Caco-2 (cell line): ENCODE measurements around the gene TXNDC15. TPM values are rescaled to one million over a fixed set of nuclear protein-coding genes. Genes with fewer than 3 reads are reported as not detected.

ENCODE experiments used
- BruUV-seq: library from RNA; stranded (reverse); fragments of 400-500 nt; replicated peaks from 2 replicates; lab custom pipeline; 2021; lab: Mats Ljungman, UMichigan
- CTCF ChIA-PET: fragments of 300-600 bp; sonication (Branson Sonifier 250); formaldehyde crosslinking; loops from one replicate; lab custom pipeline; 2022; ENCODE audit warnings: antibody characterized with exemption; lab: Charles Lee
- POLR2A ChIA-PET: fragments of 300-600 bp; sonication (Branson Sonifier 250); formaldehyde crosslinking; loops from one replicate; lab custom pipeline; 2022; ENCODE audit warnings: antibody characterized with exemption; lab: Charles Lee
- DNase-seq, 2 experiments: peaks; one replicate each; pipeline versions ENCODE4 v3.0.0 to v3.0.0-alpha.2; 2020 to 2022
- H3K27me3 ChIP-seq: replicated peaks from 2 replicates; pipeline ENCODE4 v1.6.0; 2011; ENCODE audit warnings: low read length; ENCODE audit not compliant: control insufficient read depth, insufficient read depth
- H3K36me3 ChIP-seq: 2 replicates; pipeline ENCODE4 v1.5.1; 2011; ENCODE audit warnings: low read length; ENCODE audit not compliant: control insufficient read depth, insufficient read depth
- H3K4me1 ChIP-seq: fragments of 250-450 bp; sonication (Bioruptor Pico); 2 replicates; pipeline ENCODE4 v1.5.1; 2020; ENCODE audit warnings: mild to moderate bottlenecking
- H3K4me3 ChIP-seq: 2 replicates; pipeline ENCODE4 v1.5.1; 2011; ENCODE audit warnings: low read depth, mild to moderate bottlenecking, control low read depth, low read length
- H3K9me3 ChIP-seq: fragments of 250-450 bp; sonication (Bioruptor Pico); 2 replicates; pipeline ENCODE4 v1.5.1; 2020; ENCODE audit warnings: mild to moderate bottlenecking, moderate library complexity
- H3K27ac Mint-ChIP-seq: one replicate; pipeline ENCODE4 v1.8.0; 2022; ENCODE audit warnings: mixed read lengths; ENCODE audit not compliant: unreplicated experiment
- H3K27me3 Mint-ChIP-seq: one replicate; pipeline ENCODE4 v1.8.0; 2022; ENCODE audit warnings: mixed read lengths; ENCODE audit not compliant: insufficient read depth, unreplicated experiment
- H3K36me3 Mint-ChIP-seq: one replicate; pipeline ENCODE4 v1.8.0; 2022; ENCODE audit warnings: mild to moderate bottlenecking, mixed read lengths; ENCODE audit not compliant: insufficient read depth, unreplicated experiment
- H3K4me1 Mint-ChIP-seq: one replicate; pipeline ENCODE4 v1.8.0; 2022; ENCODE audit warnings: low read depth, mixed read lengths; ENCODE audit not compliant: unreplicated experiment
- H3K4me3 Mint-ChIP-seq: one replicate; pipeline ENCODE4 v1.8.0; 2022; ENCODE audit warnings: mild to moderate bottlenecking, moderate library complexity, mixed read lengths; ENCODE audit not compliant: unreplicated experiment
- H3K9me3 Mint-ChIP-seq: one replicate; pipeline ENCODE4 v1.8.0; 2022; ENCODE audit warnings: mixed read lengths; ENCODE audit not compliant: unreplicated experiment
- intact Hi-C: fragments of 100-400 bp; cut with micrococcal nuclease; formaldehyde crosslinking; loops from one replicate; pipeline ENCODE4 v1.10.0; 2022; ENCODE audit not compliant: unreplicated experiment
- microRNA-seq: library from miRNA; unstranded; fragments of <30 nt; microRNA quantifications from one replicate; pipeline ENCODE4 v1.2.0, GENCODE V29; 2022
- total RNA-seq: library from RNA; stranded (reverse); gene quantifications from 2 replicates; pipeline ENCODE4 v1.2.3, GENCODE V29; 2022
- TF ChIP-seq, protein P1 (sequence below), 2 experiments: fragments of 200-600 bp in 1 of 2; IDR thresholded peaks; 1 replicate in 1 of 2; 2 replicates in 1 of 2; pipeline versions ENCODE4 v1.5.1 to v1.8.0; 2011 to 2022; ENCODE audit warnings: antibody characterized with exemption in 1 of 2, control low read depth in 1 of 2, inconsistent platforms in 1 of 2, low read depth in 1 of 2, low read length in 1 of 2, mild to moderate bottlenecking in 1 of 2, moderate library complexity in 1 of 2; ENCODE audit not compliant: insufficient read depth in 1 of 2, severe bottlenecking in 1 of 2, unreplicated experiment in 1 of 2

TXNDC15 gene
- total RNA-seq, 1 experiment from 2014 or later = 39.6 TPM

DNA sequence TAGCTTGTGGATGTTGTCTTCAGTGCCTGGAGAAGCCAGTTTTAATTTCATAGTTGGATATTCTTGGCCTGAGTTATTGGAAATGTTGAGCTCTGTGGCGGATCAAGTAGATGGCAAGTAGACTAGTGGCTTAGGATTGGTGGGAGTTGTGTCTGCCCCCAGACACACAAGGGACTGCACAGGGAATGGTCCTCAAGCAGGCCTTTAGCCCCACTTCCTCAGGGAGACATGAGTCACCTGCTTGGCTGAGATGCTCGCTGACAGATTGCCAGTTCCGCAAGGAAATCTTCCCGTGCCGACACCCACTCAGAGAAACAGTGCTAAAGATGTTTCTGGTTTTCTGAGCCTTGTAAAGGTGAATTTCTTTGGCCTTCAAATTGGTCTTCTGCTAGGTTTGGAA is 74.7 kb downstream of the TXNDC15 start:
- no TSS peak for BruUV-seq
- no peaks in the 10 kb centered on the region for H3K27me3 Mint-ChIP-seq
- Histone ChIP-seq H3K27me3 (no peaks in the 10 kb centered on the region), H3K9me3 (no peaks in the 10 kb centered on the region), H3K4me1 (no peaks in the 10 kb centered on the region), H3K4me3 (no peak overlapping the region), H3K36me3 (no peaks in the 10 kb centered on the region)
- TF ChIP-seq, protein P1, sequence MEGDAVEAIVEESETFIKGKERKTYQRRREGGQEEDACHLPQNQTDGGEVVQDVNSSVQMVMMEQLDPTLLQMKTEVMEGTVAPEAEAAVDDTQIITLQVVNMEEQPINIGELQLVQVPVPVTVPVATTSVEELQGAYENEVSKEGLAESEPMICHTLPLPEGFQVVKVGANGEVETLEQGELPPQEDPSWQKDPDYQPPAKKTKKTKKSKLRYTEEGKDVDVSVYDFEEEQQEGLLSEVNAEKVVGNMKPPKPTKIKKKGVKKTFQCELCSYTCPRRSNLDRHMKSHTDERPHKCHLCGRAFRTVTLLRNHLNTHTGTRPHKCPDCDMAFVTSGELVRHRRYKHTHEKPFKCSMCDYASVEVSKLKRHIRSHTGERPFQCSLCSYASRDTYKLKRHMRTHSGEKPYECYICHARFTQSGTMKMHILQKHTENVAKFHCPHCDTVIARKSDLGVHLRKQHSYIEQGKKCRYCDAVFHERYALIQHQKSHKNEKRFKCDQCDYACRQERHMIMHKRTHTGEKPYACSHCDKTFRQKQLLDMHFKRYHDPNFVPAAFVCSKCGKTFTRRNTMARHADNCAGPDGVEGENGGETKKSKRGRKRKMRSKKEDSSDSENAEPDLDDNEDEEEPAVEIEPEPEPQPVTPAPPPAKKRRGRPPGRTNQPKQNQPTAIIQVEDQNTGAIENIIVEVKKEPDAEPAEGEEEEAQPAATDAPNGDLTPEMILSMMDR (IDR thresholded peaks at IDR 0.05; ENCODE audit: insufficient read depth in 1 of 2, low read depth in 1 of 2, low read length in 1 of 2, severe bottlenecking in 1 of 2, unreplicated experiment in 1 of 2) = no peak
- peaks cover 2% of the 10 kb centered on the region for H3K9me3 Mint-ChIP-seq
- no peaks in the 10 kb centered on the region for H3K4me1 Mint-ChIP-seq
- no peak for DNase-seq
- no peak overlapping the region for H3K4me3 Mint-ChIP-seq
- POLR2A ChIA-PET = no interaction called here
- CTCF ChIA-PET = no interaction called here
- intact Hi-C loops = no loop called here
- H3K27ac Mint-ChIP-seq = no peak overlapping the region
- no peaks in the 10 kb centered on the region for H3K36me3 Mint-ChIP-seq

DNA sequence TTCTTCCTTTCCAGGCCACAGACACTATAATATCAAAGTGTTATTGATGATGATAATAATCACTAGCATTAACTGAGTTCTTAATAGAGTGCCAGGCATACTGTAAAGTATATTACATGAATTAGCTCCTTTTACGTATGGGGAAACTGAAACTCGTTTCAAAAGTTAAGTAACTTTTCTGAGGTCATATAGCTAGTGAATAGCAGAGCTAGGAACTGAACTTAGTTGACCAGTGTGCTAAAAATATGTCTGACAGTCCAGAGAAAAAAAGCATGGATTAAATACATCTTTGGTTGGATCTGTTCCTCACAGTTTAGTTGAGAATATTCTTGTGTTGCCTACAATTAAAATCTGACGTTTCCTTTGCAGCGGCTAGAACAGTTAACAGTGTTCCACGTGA is 75.1 kb downstream of the TXNDC15 start:
- H3K4me3 Mint-ChIP-seq = no peak overlapping the region
- intact Hi-C loops = no loop called here
- ChIA-PET POLR2A (no interaction called here), CTCF (no interaction called here)
- Histone ChIP-seq H3K4me1 (no peaks in the 10 kb centered on the region), H3K4me3 (no peak overlapping the region), H3K9me3 (peaks cover 2% of the 10 kb centered on the region; the same call in 1 of the 2 replicates), H3K36me3 (no peaks in the 10 kb centered on the region), H3K27me3 (no peaks in the 10 kb centered on the region)
- TF ChIP-seq, protein P1 (IDR thresholded peaks at IDR 0.05; ENCODE audit: insufficient read depth in 1 of 2, low read depth in 1 of 2, low read length in 1 of 2, severe bottlenecking in 1 of 2, unreplicated experiment in 1 of 2) = no peak
- H3K27me3 Mint-ChIP-seq = no peaks in the 10 kb centered on the region
- H3K9me3 Mint-ChIP-seq = peaks cover 6% of the 10 kb centered on the region
- DNase-seq = no peak
- H3K36me3 Mint-ChIP-seq = peaks cover 3% of the 10 kb centered on the region
- H3K27ac Mint-ChIP-seq = no peak overlapping the region
- H3K4me1 Mint-ChIP-seq = no peaks in the 10 kb centered on the region
- BruUV-seq = no TSS peak

Small RNAs within 50 kb of the gene (microRNA-seq; reads per million reads assigned to microRNA genes)
- not detected for gene MIR4461

Other genes starting within 250 kb of the TXNDC15 start
- gene SAR1B, start 241.5 kb upstream of the TXNDC15 start, total RNA-seq = 64.8 and 66.4 TPM in 2 replicates
- gene SEC24A, start 225.6 kb upstream of the TXNDC15 start, total RNA-seq = 47.4 and 49.9 TPM in 2 replicates
- 26.6 and 30.9 TPM in 2 replicates for gene CAMLG, start 135.8 kb upstream of the TXNDC15 start, total RNA-seq
- 96.1 and 116 TPM in 2 replicates for gene DDX46, start 115.6 kb upstream of the TXNDC15 start, total RNA-seq
- 41.2 and 48.7 TPM in 2 replicates for gene C5orf24, start 28.4 kb upstream of the TXNDC15 start, total RNA-seq
- gene PCBD2, start 30.8 kb downstream of the TXNDC15 start, total RNA-seq = 20.8 and 24.2 TPM in 2 replicates
- 0.46 and 0.61 TPM in 2 replicates for gene CATSPER3, start 93.5 kb downstream of the TXNDC15 start, total RNA-seq
- 114 and 117 TPM in 2 replicates for gene PITX1, start 159.9 kb downstream of the TXNDC15 start, total RNA-seq